HG02884 (cell line): ENCODE results near the gene BABAM2.

ENCODE experiments used
- ATAC-seq: cut with Tn5 transposase; IDR thresholded peaks from one replicate; pipeline ENCODE4 v1.9.1; 2021; ENCODE audit warnings: mild to moderate bottlenecking, moderate library complexity; ENCODE audit not compliant: unreplicated experiment

The BABAM2 gene

DNA sequence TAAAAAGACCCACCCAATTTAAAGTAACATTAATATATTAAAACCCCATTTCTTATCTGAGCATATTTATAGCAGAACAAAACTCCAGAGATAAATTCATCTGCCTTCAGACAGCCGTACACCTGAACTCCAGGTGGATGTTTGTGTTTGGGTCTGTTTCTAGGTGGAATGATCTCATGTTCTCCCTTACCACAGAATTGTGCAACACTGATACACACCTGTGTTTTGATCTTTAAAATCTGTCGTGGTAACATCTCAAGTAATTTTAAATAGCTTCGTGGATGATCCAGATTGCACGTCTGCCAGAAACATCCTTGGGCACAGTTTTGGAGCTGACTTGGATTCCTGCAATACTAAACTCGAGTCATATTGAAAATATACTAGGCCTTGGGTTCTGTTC is 294.6 kb downstream of the BABAM2 start:
- no peak for ATAC-seq

DNA sequence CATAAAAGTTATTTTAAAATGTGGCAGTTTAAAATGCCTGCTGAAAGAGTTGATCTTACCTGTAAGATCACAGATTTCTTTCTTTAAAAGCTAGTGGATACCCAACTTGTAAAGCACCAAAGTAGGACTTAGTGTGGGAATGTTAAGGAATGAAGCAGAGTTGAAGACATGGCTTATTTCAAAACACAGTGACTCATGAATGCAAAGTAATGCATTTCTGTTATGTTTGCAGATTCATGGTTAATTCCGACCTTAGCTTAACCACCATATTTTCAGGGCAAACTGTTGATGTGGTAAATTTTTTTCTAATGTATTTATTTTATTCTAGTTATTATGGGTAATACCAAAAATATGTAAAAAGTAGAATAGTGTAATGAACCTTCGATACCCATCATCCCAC is 295.4 kb downstream of the BABAM2 start:
- ATAC-seq, result no peak

DNA sequence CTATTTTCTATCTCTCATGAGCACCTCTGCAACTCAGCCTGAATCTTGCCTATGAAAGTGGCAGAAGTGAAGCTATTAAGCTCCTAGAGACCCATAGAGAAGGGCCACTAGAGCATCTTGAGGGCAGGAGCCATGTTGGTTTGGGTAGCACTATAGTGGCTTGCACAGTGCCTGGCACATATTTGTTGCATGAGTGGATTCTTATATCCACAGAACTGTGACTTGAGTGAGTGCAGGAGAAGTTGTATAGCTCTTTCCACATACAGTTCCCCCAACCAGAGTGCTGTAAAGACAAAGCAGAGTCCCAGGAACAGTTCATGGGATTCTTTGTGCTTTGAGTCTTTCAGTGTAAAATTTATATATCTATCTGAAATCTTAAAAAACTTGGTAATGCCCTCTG is 296.7 kb downstream of the BABAM2 start:
- no peak for ATAC-seq

DNA sequence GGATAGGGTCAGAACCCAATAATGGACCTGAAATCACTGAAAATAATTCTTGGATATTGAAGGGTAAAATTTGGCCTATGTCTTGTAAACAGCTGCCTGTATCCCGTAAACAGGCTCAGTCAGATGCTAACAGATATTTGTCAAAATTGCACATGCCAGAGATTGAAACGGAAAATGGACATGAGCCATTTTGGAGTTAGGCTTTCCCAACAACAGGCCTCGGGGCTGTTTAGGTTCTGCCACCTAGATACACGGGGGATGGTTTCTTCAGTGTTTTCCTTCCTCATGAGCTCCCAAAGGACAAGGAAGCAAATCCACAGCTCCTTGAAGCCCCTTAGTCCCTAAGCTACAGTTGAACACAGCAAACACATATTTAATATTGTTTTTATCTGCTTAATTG is 297.9 kb downstream of the BABAM2 start:
- ATAC-seq, result no peak

DNA sequence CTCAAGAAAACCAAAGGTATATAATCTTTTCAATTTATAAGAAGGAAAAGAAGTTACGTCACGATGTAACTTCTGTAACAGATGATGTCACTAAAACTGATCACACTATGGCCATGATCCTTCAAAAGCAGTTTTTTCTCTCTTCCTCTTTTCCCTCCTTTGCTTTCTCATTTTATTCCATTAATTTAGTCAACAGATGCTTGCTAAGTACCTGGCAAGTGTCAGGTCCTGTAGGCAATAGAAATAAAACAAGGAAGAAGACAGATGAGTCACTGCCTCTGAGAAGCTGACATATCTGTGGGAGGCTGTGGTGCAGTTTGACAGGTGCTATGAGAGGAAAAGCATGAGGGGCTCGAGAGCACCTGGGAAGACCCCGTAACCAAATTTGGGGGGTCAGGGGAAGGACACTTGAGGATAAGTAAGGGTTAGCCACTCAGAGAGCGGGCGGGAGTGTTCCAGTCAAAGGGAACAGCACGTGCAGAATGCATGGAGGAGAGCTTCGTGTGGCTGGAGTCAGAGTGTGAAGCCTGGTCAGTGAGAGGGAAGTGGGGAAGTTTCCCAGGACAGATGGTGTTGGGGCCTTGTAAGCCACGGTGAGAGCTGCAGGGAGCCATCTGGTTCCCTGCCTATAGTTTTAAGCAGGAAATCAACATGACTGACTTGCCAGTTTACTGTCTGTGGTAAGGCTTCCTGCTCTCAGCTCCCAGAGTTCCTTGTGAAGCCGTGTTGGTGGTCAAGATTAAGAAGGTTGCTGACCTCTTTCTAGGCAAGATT is 303.3 kb downstream of the BABAM2 start:
- no peak for ATAC-seq

DNA sequence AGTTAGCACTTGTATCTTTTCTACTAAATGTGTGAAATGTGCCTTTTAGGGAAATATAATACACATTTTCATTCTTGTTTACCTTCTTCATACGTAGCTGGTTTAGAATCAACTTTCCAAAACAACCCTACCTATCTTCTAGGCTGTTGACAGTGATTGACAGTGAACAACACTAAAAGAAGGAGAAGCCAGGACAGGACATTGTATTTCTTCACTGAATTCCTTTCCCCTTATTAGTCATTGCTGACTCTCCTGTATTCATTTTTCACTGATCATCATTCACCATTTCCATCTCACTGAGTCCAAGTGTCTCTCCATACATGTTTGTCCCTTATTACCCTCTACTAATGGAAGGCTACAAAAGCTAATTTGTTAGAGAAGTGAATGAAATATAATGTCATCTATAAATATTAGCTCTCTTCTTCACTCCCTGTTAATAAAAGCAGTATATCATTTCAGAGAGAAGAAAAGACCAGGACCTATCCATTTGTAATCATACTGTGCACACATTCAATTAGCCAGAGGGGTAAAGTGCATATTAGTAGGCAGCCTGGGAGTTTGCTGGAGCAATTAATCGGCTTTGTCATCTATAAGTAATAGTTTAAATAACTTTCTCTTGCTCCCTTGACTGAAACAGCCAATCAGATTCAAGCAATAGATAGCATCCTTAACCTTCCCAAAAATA is 309.6 kb downstream of the BABAM2 start:
- no peak for ATAC-seq

DNA sequence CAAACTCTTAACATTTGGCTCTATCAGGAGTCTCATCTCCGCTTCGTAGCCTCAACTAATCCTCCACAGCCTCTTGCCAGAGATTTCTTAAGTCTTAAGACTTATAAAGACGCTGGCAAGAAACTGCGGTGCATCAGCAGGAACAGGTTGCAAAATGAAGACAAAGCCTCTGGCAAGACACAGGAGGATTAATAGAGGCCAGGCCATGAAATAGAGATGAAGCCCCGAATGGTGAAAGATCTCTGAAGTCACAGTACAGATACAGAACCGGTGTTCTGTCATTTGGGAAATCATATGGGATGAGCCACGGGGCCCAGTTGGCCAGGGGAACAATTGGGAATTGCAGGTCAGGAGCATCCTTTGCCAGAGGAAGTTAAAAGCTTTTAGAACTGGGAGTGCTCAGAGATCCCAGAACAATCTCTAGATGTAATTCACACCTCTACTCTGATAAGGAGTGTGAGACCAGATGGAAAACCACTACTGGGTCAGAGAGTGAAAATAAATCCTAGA is 311.2 kb downstream of the BABAM2 start:
- ATAC-seq, result no peak

DNA sequence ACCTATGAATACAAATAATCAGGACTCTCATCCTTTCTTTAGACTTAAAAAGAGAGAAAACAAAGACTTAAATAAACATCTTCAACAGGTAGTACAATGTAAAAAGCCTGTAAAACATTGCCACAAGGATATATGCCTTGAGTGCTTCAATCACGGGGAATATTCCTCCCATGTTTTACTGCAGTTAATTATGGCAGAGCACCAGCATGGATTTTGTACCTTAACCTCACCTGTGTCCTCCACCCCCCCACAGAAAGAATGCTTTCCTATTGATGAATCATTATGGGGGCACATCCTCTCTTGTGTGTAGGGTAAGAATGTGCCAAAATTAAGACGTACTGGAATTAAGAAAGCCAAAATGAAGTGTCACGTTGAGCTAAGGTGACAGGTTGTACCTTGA is 312.2 kb downstream of the BABAM2 start:
- no peak for ATAC-seq

DNA sequence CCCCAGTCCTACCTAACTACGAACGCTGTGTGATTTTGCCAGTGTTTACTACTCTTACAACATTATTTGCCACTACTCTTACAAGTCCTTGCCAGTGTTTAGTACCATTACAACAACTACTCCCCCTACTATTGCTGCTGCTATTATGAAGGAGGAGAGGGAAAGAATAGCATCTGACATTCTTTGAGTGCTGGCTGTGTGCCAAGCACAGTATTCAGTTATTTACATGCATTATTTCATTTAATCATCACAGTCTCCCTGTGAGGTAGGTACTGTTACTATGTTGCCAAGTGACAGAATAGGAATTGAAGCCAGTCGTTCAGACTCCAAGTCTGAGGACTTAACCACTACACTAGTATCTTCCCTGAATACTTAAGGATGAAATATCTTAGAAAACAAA is 316.2 kb downstream of the BABAM2 start:
- ATAC-seq, result no peak

DNA sequence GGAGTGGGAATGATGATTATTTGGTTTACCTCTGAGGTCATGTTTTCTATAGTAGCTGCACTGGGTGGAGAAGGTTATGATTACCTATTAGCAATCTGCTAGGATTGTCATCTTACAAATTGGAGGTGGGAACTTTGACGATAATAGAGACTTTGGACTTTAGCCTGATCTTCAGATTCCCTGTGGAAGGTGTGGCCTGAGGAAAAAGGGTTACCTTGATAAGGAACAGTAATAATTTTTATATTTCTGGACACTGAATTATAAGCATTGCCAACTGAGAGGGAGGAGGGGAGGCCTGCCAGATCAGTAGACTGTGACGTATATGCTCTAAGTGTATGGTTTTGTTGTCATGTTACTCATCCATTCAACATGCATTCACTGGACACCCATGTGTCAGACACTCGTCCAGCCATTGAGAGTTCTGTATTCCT is 318.7 kb downstream of the BABAM2 start:
- no peak for ATAC-seq

DNA sequence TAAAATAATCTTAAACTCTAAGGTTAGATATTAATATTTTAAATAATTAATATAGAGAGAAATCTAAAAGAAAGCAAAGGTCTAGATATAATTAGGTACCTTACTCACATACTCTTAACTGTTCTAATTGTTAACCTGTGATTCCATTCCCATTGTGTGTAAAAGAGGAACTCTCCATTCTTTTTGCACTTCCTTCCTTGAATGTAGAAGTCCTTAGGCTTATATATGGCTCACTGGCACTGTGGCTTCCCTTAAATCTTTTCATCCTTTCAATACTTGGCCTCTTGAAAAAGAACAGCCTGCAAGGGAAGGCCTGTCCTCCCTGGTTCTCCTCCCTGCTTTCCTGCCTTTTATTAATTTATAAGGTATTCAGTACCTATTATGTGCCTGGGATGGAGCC is 319.3 kb downstream of the BABAM2 start:
- no peak for ATAC-seq

DNA sequence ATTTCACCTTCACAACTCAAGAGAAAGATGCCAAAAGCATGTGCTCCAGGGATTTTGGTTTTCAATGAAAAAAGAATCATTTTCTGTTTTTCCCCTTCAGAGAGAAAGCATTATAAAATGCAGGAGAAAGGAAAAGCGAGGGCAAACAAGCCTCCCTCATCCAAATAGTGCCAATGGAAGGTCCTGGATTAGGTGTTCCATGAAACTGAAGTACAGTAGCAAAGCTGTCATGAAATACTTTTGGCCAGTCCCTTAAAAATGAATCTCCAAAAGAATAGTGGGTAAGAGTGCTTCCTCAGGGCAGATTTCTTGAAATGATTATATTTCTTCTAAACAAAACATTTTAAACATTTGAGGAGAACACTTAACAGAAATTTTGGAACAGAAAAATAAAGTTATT is 320.0 kb downstream of the BABAM2 start:
- no peak for ATAC-seq

DNA sequence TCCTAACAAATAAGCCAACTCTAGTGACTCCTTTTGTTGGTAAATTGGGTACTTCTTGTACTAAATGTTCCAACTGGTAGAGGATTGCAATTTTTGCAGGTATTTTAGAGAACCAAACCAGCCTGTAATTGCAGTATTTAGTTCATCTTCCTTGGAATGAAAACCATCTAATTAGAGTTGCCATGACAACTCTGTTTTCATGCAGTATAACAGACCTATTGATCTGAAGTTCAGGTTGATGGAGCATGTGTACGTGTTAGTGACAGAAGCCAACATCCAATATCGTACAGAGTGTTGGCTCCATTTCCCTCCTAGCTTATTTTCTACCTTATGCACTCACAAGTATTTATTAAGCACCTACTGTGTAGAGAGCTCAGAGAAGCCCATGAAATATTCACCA is 325.8 kb downstream of the BABAM2 start:
- ATAC-seq, result no peak

DNA sequence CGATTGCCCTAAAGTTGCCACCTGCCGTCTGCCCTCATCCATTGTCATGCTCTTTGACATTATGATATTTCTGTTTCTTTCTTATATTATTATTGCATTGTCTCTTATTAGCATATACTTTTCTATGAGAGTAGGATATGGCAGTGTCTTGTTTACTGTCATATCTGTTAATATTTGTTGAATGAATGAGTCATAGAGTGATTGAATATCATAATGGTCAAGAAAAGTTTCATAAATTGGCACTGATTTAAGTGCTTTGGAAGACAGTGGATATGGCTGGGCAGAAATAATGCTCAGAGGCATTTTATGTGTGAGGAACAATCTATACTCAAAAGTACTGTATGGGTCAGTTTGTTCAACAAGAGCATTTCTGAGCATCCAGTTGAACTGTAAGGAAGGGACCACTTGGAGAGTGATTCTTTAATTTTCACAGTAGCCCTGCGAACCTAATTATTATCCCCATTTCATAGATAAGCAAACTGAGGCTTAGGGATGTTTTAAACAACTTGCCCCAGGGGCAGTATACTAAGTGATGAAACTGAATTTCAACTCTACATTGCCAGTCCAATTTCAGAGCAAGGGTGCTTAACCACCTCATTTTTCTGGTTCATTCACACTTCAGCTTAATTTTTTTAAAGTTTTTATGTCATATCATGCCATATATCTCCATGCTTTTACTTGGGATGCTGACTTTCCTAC is 326.7 kb downstream of the BABAM2 start:
- ATAC-seq, result no peak

DNA sequence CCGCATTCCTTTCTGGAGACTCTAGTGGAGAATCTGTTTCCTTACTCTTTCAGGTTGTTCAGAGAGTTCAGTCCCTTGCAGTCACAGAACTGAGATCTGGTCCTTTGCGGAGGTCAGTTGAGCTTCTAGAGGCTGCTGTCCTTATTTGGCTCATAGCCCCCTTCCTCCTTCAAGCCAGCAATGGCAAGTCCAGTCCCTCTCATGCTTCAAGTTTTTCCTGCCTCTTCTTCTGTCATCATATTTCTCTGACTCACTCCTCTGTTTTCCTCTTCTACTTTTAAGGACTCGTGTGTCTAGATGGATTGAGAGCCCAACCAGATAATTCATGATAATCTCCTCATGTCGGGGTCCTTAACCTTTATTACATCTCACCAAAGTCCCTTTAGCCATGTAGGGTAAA is 328.6 kb downstream of the BABAM2 start:
- ATAC-seq, result no peak

DNA sequence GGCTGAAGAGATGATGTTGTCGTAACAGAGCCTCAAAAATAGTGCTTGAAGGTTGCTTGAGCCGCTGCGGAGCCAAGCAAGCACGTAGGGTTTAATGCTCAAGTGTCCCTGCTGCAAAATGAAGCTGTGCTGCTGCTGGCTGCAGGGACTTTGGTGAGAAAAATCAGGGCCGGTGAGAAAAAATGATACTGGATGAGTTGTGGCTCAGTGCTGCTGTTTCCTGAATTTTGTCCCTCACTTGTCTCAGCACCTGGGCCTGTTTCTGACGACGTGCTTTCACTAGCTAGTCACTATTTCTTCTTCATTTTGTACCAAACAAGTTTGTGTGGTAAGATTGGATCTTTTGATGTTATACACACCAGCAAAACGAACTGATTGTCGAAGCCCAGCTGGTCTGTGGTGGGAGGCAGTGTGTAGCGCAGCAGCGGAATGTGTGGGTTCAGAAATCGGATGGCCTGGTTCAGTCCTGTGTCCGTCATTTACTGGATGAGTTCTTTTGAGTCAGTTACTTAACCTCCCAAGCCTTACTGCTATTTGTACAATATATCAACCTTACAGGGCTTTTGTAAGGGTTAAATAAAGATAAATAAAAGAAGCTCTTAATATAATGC is 329.3 kb downstream of the BABAM2 start:
- ATAC-seq, result no peak

DNA sequence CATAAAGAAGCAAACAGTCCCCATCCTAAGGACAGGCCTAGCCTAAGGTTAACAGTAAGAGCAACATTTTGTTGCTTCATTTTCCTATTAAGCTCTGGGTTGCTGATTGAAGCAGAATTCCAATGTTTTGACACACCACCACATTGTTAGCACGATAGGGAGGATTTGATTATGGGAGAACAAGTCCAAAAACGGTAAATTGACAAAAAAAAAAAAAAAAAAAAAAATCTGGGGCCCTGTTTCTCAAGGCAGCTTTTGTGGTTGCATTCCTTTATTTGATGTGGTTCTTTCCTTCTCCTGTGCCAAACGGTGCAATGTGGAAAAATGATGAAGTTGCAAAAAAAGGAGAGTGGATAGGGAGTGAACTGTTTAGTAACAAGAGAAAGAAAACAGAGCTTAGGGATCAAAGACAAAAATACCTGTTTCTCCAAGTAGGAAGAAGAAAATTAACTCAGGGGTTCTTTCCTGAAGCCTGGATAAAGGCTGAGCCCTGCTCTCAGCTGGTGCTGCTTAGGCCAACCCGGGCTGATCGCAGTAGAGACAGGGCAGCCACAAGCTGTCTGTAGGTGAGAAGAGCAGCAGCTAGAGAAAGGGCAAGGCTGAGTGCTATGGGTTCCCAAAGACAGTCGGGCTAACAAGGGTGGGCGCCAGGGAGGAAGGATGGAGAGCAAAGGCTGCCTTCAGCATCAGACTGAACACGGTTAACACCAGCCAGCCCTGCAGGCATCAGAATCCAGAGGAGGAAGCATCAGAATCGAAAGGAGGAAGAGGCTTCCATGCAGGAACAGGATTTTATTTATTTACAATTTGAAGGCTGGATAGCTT is 334.3 kb downstream of the BABAM2 start:
- ATAC-seq, result no peak

DNA sequence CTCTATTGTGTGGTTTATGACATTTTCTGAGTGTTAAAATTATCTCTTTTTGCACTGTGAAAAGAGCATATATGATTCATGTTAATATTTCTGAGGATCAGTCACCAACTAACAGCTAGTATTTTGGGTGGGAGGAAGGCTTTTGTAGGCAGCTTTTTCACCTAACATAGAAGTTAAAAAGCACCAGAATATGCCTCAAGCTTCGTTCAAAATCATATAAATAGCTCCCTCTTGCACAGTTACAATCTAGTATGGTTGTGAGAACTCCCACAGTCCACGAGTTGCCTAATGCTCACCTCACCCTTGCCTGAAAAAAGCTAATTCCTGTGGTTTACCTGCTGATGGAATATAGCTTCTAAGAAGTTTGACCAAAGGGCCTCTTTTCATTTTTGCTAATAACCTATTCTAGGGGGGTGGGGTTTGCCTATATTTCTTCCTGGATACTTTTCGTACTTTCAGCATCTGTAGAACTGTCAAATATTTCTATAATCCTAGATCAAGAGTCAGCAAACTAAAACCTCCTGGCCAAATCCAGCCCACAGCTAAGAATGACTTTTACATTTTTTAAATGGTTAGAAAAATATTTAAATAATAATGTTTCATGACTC is 335.0 kb downstream of the BABAM2 start:
- ATAC-seq, result no peak

DNA sequence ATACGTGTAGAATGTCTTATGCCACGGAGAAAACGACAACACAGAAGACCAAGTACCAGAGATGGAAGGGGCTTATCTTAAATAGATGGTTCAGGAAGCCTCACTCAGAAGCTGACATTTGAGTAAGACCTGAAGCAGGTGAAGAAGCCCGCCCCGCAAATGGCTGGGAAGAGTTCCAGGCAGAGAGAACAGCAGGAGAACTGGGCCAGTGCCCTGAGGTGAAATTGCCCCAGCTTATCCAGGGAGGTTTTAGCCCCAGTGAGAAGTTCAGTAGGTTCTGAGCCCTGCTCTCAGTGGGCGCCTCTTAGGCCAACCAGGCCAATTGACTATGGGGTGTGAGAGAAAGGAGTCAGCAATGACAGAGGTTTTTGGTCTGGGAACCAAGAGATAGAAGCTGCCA is 336.0 kb downstream of the BABAM2 start:
- no peak for ATAC-seq

DNA sequence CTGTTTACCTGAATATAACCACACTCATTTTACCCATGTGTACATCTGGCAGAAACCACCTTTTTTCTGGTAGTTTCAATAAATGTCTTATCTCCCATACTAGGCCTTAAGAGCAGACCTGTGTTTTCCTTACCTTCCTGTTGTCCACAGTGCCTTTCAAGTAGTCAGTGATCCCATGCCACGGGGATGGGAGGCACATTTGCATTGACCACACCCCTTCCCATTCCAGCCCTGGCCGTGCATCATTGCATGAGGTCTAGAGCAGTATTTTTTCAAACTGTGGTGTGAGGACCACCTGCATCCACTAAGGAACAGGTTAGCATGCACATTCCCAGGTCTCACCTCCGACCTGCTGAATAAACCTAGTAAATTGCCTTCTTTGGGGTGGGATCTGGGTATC is 337.0 kb downstream of the BABAM2 start:
- no peak for ATAC-seq
